ENCODE measurements around the gene CABLES1. TPM values are rescaled to one million over a fixed set of nuclear protein-coding genes. Genes with fewer than 3 reads are reported as not detected.
"Not testable (repeated sequence)": the region's sequence is repeated elsewhere in the genome, so short reads cannot be mapped to it uniquely, and the experiment has no call there.

Gene CABLES1
- total RNA-seq, 4 donors from 2014 or later, result 8.5 to 12.6 (median 9.2) TPM

GRCh38 chr18:23106575-23106974 is 28.7 kb upstream of the CABLES1 start:
- Histone ChIP-seq H3K27ac (no peak overlapping the region), H3K27me3 (no peaks in the 10 kb centered on the region), H3K9me3 (no peaks in the 10 kb centered on the region), H3K4me1 (no peaks in the 10 kb centered on the region), H3K36me3 (no peaks in the 10 kb centered on the region), H3K4me3 (no peak overlapping the region)
- intact Hi-C loops (cut with DNase I; ENCODE audit: low total_unique reads), result no loop called here
- no peak for DNase-seq
- no peak for TF ChIP-seq CTCF (IDR thresholded peaks at IDR 0.05)

- no peak overlapping the region for H3K27ac ChIP-seq
- no peaks in the 10 kb centered on the region for H3K4me1 ChIP-seq
- DNase-seq, result no peak
- no peaks in the 10 kb centered on the region for H3K36me3 ChIP-seq
- intact Hi-C loops (cut with DNase I; ENCODE audit: low total_unique reads), result no loop called here
- H3K27me3 ChIP-seq, result no peaks in the 10 kb centered on the region
- no peak for TF ChIP-seq POLR2A (IDR thresholded peaks at IDR 0.05)
- no peak for TF ChIP-seq CTCF (IDR thresholded peaks at IDR 0.05)
- no peak overlapping the region for H3K4me3 ChIP-seq
- H3K9me3 ChIP-seq, result no peaks in the 10 kb centered on the region
These were observed 27.6 kb upstream of the CABLES1 start for GRCh38 chr18:23107718-23108117.

- no peak overlapping the region for H3K27ac ChIP-seq
- H3K4me3 ChIP-seq, result no peak overlapping the region
- no peak for DNase-seq
- no peaks in the 10 kb centered on the region for H3K36me3 ChIP-seq
- H3K9me3 ChIP-seq, result no peaks in the 10 kb centered on the region
- no peaks in the 10 kb centered on the region for H3K27me3 ChIP-seq
- TF ChIP-seq POLR2A (IDR thresholded peaks at IDR 0.05) (no peak), CTCF (IDR thresholded peaks at IDR 0.05) (no peak)
- intact Hi-C loops (cut with DNase I; ENCODE audit: low total_unique reads), result no loop called here
- no peaks in the 10 kb centered on the region for H3K4me1 ChIP-seq
These were observed 26.8 kb upstream of the CABLES1 start for GRCh38 chr18:23108496-23108895.

- H3K27me3 ChIP-seq; H3K9me3 ChIP-seq; H3K36me3 ChIP-seq; intact Hi-C loops (cut with DNase I; ENCODE audit: low total_unique reads); H3K27ac ChIP-seq; H3K4me1 ChIP-seq; H3K4me3 ChIP-seq; DNase-seq: not testable (repeated sequence)
These were observed 26.1 kb upstream of the CABLES1 start for GRCh38 chr18:23109163-23109562.

GRCh38 chr18:23113576-23113975 is 21.7 kb upstream of the CABLES1 start:
- intact Hi-C loops (cut with DNase I; ENCODE audit: low total_unique reads), result no loop called here
- Histone ChIP-seq H3K4me1 (peaks cover 0 to 7% of the 10 kb centered on the region in 2 donors), H3K9me3 (no peaks in the 10 kb centered on the region), H3K4me3 (no peak overlapping the region), H3K27me3 (no peaks in the 10 kb centered on the region), H3K36me3 (no peaks in the 10 kb centered on the region), H3K27ac (no peak overlapping the region)
- no peak for TF ChIP-seq CTCF (IDR thresholded peaks at IDR 0.05)
- TF ChIP-seq POLR2A (IDR thresholded peaks at IDR 0.05), result no peak
- no peak for DNase-seq

- Histone ChIP-seq H3K9me3 (no peaks in the 10 kb centered on the region), H3K27me3 (no peaks in the 10 kb centered on the region), H3K27ac (peak overlapping the region in 1 of 2 donors; percentile 5), H3K36me3 (no peaks in the 10 kb centered on the region), H3K4me1 (peaks cover 0 to 7% of the 10 kb centered on the region in 2 donors), H3K4me3 (no peak overlapping the region)
- DNase-seq, result no peak
- TF ChIP-seq POLR2A (IDR thresholded peaks at IDR 0.05), result no peak
- no peak for TF ChIP-seq CTCF (IDR thresholded peaks at IDR 0.05)
- intact Hi-C loops (cut with DNase I; ENCODE audit: low total_unique reads), result no loop called here
These were observed 21.0 kb upstream of the CABLES1 start for GRCh38 chr18:23114171-23114881.

Measured in uterus (tissue), 4 donors.